ENCODE measurements around the gene SARS2. TPM values are rescaled to one million over a fixed set of nuclear protein-coding genes. Genes with fewer than 3 reads are reported as not detected.

Gene SARS2
- total RNA-seq, 1 experiment from 2014 or later = 57.4 TPM

- WGBS (ENCODE audit: extremely low coverage, insufficient read length, low lambda C conversion rate) = no CpG with 5 or more reads among the region's 2 CpGs
- Histone ChIP-seq H3K4ac (ENCODE audit: low read depth, low read length) (no peak overlapping the region), H4K20me1 (ENCODE audit: control insufficient read depth, insufficient read depth, insufficient read length) (no peaks in the 10 kb centered on the region), H2BK5ac (ENCODE audit: insufficient read length, low read length) (no peak overlapping the region), H2BK20ac (ENCODE audit: low read depth, low read length, poor library complexity, severe bottlenecking) (no peak overlapping the region), H3K79me2 (ENCODE audit: insufficient read depth, low read length) (no peaks in the 10 kb centered on the region), H3K4me1 (ENCODE audit: insufficient read depth, low read length) (no peaks in the 10 kb centered on the region), H3K4me2 (ENCODE audit: insufficient read depth, insufficient read length, low read length) (no peak overlapping the region), H2BK15ac (ENCODE audit: low read depth, low read length) (no peak overlapping the region), H3K56ac (ENCODE audit: insufficient read length, low read depth, low read length) (no peak overlapping the region), H3T11ph (ENCODE audit: low read length) (no peak overlapping the region), H2AFZ (ENCODE audit: low read length) (no peak overlapping the region), H2AK5ac (ENCODE audit: insufficient read length, low read length) (no peak overlapping the region), H4K91ac (ENCODE audit: insufficient read length, low read depth, low read length) (no peak overlapping the region), H3K23me2 (ENCODE audit: insufficient read length, low read depth, low read length, poor library complexity, severe bottlenecking) (peaks cover 13% of the 10 kb centered on the region), H4K8ac (replicated peaks; ENCODE audit: insufficient read length, low read depth, low read length) (no peak overlapping the region), H3K9ac (ENCODE audit: extremely low read depth, insufficient read length, low read length) (no peak overlapping the region), H2BK120ac (ENCODE audit: low read depth, low read length, poor library complexity, severe bottlenecking) (no peak overlapping the region), H2BK12ac (ENCODE audit: insufficient read length, low read depth, low read length) (no peak overlapping the region), H3K9me3 (ENCODE audit: control insufficient read depth, low read depth, low read length) (no peaks in the 10 kb centered on the region), H3K27me3 (ENCODE audit: insufficient read depth, low read length) (no peaks in the 10 kb centered on the region), H4K5ac (ENCODE audit: insufficient read length, low read depth, low read length) (no peak overlapping the region), H3K14ac (ENCODE audit: insufficient read depth, low read length) (no peak overlapping the region), H3K18ac (ENCODE audit: insufficient read length, low read depth, low read length) (no peak overlapping the region), H3K79me1 (ENCODE audit: insufficient read depth, low read depth, low read length, poor library complexity, severe bottlenecking) (no peaks in the 10 kb centered on the region), H3K23ac (ENCODE audit: insufficient read length, low read depth, low read length) (no peak overlapping the region), H3K27ac (ENCODE audit: insufficient read length, low read depth, low read length) (no peak overlapping the region)
- Mint-ChIP-seq H3K27ac (no peak overlapping the region; a peak in 1 of 7 replicates), H3K36me3 (ENCODE audit: insufficient read depth in 1 of 3, low read depth in 3 of 3) (peaks cover 2 to 20% (median 17%) of the 10 kb centered on the region in 3 experiments), H3K4me3 (no peak overlapping the region), H3K27me3 (ENCODE audit: low read depth) (no peaks in the 10 kb centered on the region), H3K9me3 (no peaks in the 10 kb centered on the region; a peak in 1 of 5 replicates), H3K4me1 (peaks cover 14 to 19% of the 10 kb centered on the region in 2 experiments)
- no peak for TF ChIP-seq CTCF (conservative IDR thresholded peaks at IDR 0.05)
- no peak for DNase-seq
These were observed 41.1 kb upstream of the SARS2 start for GRCh38 chr19:38971672-38972071.
